ENCODE data around the gene FAM200B. TPM values are rescaled to one million over a fixed set of nuclear protein-coding genes. Genes with fewer than 3 reads are reported as not detected.
A peak's percentile ranks its signal among the peaks of the same experiment; 100 is the strongest.

Gene FAM200B
- total RNA-seq, 1 donor from 2014 or later = 27.4 TPM

DNA sequence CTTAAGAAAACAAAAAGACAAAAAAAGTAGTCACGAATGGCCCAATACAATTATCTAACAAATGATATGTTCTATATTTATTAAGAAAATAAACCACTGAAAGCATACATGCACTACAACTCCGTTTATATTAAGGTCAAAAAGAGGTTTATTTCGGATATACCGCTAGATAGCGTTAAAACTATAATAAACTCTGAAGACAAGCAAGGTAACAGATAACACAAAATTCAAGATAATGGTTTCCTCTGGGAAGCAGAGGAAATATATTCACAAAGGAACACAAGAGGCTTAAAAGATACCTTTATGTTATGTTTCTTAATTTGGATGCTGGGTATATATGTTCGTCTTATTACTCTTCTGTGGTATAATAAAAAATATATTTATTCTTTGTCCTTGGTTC lies 4.7 kb upstream of the FAM200B start:
- TF ChIP-seq, protein P1, sequence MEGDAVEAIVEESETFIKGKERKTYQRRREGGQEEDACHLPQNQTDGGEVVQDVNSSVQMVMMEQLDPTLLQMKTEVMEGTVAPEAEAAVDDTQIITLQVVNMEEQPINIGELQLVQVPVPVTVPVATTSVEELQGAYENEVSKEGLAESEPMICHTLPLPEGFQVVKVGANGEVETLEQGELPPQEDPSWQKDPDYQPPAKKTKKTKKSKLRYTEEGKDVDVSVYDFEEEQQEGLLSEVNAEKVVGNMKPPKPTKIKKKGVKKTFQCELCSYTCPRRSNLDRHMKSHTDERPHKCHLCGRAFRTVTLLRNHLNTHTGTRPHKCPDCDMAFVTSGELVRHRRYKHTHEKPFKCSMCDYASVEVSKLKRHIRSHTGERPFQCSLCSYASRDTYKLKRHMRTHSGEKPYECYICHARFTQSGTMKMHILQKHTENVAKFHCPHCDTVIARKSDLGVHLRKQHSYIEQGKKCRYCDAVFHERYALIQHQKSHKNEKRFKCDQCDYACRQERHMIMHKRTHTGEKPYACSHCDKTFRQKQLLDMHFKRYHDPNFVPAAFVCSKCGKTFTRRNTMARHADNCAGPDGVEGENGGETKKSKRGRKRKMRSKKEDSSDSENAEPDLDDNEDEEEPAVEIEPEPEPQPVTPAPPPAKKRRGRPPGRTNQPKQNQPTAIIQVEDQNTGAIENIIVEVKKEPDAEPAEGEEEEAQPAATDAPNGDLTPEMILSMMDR (IDR thresholded peaks at IDR 0.05; ENCODE audit: partially characterized antibody, unreplicated experiment) = no peak
- H3K4me3 Mint-ChIP-seq (ENCODE audit: unreplicated experiment) = no peak overlapping the region
- H3K4me1 Mint-ChIP-seq (ENCODE audit: low read depth, unreplicated experiment) = peaks cover 5% of the 10 kb centered on the region
- no peak overlapping the region for H3K27ac Mint-ChIP-seq (ENCODE audit: unreplicated experiment)
- no peak for DNase-seq
- peaks cover 3% of the 10 kb centered on the region for H3K27me3 Mint-ChIP-seq (ENCODE audit: unreplicated experiment)
- H3K36me3 Mint-ChIP-seq (ENCODE audit: unreplicated experiment) = no peaks in the 10 kb centered on the region
- H3K9me3 Mint-ChIP-seq (ENCODE audit: unreplicated experiment) = peaks cover 5% of the 10 kb centered on the region

DNA sequence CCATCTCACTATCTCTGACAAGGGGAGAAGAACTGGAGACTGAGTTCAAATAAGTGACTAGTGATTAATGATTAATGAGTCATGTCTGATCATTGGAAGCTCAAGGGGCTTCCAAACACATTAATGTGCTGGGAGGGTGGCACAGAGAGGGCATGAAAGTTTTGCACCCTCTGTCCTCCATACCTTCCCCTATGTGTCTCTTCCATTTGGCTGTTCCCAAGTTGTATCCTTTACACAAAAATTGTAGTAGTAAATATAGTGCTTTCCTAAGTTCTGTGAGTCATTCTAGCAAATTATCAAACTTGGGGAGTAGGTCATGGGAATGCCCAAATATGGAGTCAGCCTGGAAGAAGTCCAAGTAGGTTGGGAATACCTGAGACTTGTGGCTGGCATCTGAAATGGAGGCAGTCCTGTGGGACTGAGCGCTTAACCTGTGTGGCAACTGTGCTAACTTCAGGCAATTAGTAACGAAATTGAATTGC lies 4.1 kb upstream of the FAM200B start:
- no peak overlapping the region for H3K27ac Mint-ChIP-seq (ENCODE audit: unreplicated experiment)
- H3K4me1 Mint-ChIP-seq (ENCODE audit: low read depth, unreplicated experiment) = peaks cover 5% of the 10 kb centered on the region
- peaks cover 7% of the 10 kb centered on the region for H3K9me3 Mint-ChIP-seq (ENCODE audit: unreplicated experiment)
- peaks cover 3% of the 10 kb centered on the region for H3K27me3 Mint-ChIP-seq (ENCODE audit: unreplicated experiment)
- TF ChIP-seq, protein P1 (IDR thresholded peaks at IDR 0.05; ENCODE audit: partially characterized antibody, unreplicated experiment) = no peak
- no peak overlapping the region for H3K4me3 Mint-ChIP-seq (ENCODE audit: unreplicated experiment)
- no peak for DNase-seq
- no peaks in the 10 kb centered on the region for H3K36me3 Mint-ChIP-seq (ENCODE audit: unreplicated experiment)

DNA sequence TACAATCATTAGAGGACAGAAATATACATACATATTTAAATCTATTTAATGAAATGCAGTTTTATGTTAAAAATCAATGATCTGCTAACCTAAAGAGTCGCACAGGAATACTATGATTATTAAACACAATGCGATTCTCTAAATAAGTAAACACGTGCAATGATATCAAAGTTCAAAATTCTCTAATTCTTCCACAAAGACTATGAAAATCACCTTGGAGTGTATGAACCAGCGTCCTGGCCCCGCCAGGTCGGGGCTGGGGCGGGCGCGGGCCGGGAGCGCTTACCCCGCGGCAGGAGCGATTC lies 608 bp upstream of the FAM200B start:
- Mint-ChIP-seq H3K4me1 (ENCODE audit: low read depth, unreplicated experiment) (peaks cover 15% of the 10 kb centered on the region), H3K36me3 (ENCODE audit: unreplicated experiment) (no peaks in the 10 kb centered on the region), H3K4me3 (ENCODE audit: unreplicated experiment) (peak overlapping the region; percentile 97), H3K27ac (ENCODE audit: unreplicated experiment) (no peak overlapping the region), H3K9me3 (ENCODE audit: unreplicated experiment) (peaks cover 9% of the 10 kb centered on the region), H3K27me3 (ENCODE audit: unreplicated experiment) (peaks cover 3% of the 10 kb centered on the region)
- no peak for DNase-seq
- TF ChIP-seq, protein P1 (IDR thresholded peaks at IDR 0.05; ENCODE audit: partially characterized antibody, unreplicated experiment) = no peak

DNA sequence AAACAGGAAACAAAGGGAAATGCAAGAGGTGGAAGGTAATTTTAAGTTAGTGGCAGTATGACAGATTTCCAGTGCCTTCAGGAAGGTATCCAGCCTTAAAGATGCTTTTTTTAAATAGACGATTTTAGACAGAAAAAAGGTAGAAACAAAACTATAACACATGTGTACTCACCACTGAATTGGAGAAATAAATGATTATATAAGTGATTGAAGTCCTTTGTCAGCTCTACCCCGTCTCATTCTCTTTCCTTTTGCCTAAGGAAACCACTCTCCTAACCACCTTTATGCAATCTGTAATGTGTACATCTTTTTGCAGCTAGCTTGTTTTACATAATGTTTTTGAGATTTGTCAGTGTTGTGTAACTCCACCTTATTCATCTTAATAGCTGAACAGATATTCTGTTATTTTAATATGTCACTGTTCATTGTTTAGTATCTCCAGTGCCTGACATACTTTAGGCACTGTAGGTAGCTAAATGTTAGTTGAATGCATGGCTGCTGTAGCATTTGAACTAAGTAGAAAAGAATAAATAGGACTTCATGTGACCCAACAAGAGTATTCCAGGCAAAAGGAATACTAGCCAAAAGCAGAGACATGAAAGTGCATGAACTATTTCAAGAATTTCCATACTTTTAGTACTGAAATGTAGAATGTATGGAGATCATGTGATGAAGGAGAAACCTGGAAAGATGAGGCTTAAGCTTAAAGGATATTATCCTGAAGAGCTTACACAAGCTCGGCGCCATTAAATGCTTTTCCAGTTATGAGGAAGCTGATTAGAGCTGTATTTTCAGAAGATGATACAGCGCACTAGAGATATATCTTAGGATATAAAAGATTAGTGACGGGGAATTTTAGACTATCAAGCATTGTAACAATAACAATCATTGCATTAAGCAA lies 865 bp downstream of the FAM200B start:
- no peaks in the 10 kb centered on the region for H3K36me3 Mint-ChIP-seq (ENCODE audit: unreplicated experiment)
- peaks cover 9% of the 10 kb centered on the region for H3K9me3 Mint-ChIP-seq (ENCODE audit: unreplicated experiment)
- H3K4me1 Mint-ChIP-seq (ENCODE audit: low read depth, unreplicated experiment) = peaks cover 15% of the 10 kb centered on the region
- H3K4me3 Mint-ChIP-seq (ENCODE audit: unreplicated experiment) = peak overlapping the region; percentile 97
- TF ChIP-seq, protein P1 (IDR thresholded peaks at IDR 0.05; ENCODE audit: partially characterized antibody, unreplicated experiment) = no peak
- H3K27ac Mint-ChIP-seq (ENCODE audit: unreplicated experiment) = peak overlapping the region; percentile 99
- no peak for DNase-seq
- H3K27me3 Mint-ChIP-seq (ENCODE audit: unreplicated experiment) = peaks cover 3% of the 10 kb centered on the region

DNA sequence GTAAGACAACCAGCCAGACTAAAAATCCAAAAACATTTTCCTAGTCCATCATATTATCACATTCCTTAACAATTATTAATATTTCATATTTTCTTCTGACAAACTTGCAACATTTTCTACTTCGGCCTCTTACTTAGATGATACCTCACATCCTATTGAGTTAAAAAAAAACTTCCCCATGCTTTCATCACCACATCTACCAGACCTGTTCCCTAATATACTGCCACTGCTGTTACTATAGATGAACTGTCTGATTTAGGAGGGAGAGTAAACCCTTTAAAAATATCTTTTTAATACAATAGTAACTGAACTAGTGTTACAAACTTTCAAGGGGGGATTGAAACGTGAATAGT lies 1.5 kb downstream of the FAM200B start:
- Mint-ChIP-seq H3K36me3 (ENCODE audit: unreplicated experiment) (no peaks in the 10 kb centered on the region), H3K27ac (ENCODE audit: unreplicated experiment) (peak overlapping the region; percentile 41), H3K27me3 (ENCODE audit: unreplicated experiment) (peaks cover 3% of the 10 kb centered on the region), H3K4me1 (ENCODE audit: low read depth, unreplicated experiment) (peaks cover 15% of the 10 kb centered on the region), H3K4me3 (ENCODE audit: unreplicated experiment) (peak overlapping the region; percentile 97), H3K9me3 (ENCODE audit: unreplicated experiment) (peaks cover 9% of the 10 kb centered on the region)
- DNase-seq = no peak
- TF ChIP-seq, protein P1 (IDR thresholded peaks at IDR 0.05; ENCODE audit: partially characterized antibody, unreplicated experiment) = no peak
